ENCODE data around the gene RBM39. TPM values are rescaled to one million over a fixed set of nuclear protein-coding genes. Genes with fewer than 3 reads are reported as not detected.

Gene RBM39
- total and polyA plus RNA-seq, 9 of the 15 experiments (the other 6 are each of a cell fraction or from before 2014, with no cell fraction given): 143 to 319 (median 228) TPM

GRCh38 chr20:35771689-35772562, 29.9 kb upstream of the RBM39 start, which contains the start of gene PHF20 (continued):
- TF ChIP-seq, protein P1, sequence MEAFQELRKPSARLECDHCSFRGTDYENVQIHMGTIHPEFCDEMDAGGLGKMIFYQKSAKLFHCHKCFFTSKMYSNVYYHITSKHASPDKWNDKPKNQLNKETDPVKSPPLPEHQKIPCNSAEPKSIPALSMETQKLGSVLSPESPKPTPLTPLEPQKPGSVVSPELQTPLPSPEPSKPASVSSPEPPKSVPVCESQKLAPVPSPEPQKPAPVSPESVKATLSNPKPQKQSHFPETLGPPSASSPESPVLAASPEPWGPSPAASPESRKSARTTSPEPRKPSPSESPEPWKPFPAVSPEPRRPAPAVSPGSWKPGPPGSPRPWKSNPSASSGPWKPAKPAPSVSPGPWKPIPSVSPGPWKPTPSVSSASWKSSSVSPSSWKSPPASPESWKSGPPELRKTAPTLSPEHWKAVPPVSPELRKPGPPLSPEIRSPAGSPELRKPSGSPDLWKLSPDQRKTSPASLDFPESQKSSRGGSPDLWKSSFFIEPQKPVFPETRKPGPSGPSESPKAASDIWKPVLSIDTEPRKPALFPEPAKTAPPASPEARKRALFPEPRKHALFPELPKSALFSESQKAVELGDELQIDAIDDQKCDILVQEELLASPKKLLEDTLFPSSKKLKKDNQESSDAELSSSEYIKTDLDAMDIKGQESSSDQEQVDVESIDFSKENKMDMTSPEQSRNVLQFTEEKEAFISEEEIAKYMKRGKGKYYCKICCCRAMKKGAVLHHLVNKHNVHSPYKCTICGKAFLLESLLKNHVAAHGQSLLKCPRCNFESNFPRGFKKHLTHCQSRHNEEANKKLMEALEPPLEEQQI (IDR thresholded peaks at IDR 0.05): no peak
- TF ChIP-seq E2F4 (CRISPR knock-in tag; IDR thresholded peaks at IDR 0.05; ENCODE audit: low read depth): peak; percentile 81; the same call in 1 of the 2 replicates
- TF ChIP-seq KDM1A (IDR thresholded peaks at IDR 0.05): peak in 1 of 2 experiments; percentile 29; a peak in 1 of 4 replicates
- no peak for TF ChIP-seq MIER1 (IDR thresholded peaks at IDR 0.05; ENCODE audit: low read depth)
- TF ChIP-seq, protein P2, sequence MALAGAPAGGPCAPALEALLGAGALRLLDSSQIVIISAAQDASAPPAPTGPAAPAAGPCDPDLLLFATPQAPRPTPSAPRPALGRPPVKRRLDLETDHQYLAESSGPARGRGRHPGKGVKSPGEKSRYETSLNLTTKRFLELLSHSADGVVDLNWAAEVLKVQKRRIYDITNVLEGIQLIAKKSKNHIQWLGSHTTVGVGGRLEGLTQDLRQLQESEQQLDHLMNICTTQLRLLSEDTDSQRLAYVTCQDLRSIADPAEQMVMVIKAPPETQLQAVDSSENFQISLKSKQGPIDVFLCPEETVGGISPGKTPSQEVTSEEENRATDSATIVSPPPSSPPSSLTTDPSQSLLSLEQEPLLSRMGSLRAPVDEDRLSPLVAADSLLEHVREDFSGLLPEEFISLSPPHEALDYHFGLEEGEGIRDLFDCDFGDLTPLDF (CRISPR knock-in tag; IDR thresholded peaks at IDR 0.05): peak; percentile 71; the same call in 1 of the 2 replicates
- no peak for TF ChIP-seq HDAC6 (IDR thresholded peaks at IDR 0.05; ENCODE audit: low read depth, low read length)
- peak; percentile 79; the same call in 1 of the 2 replicates for TF ChIP-seq PHF8 (IDR thresholded peaks at IDR 0.05; ENCODE audit: borderline replicate concordance, low read length)
- peak; percentile 100 for TF ChIP-seq RBM25 (IDR thresholded peaks at IDR 0.05; ENCODE audit: low read depth, low read length, severe bottlenecking)
- TF ChIP-seq HNRNPLL (IDR thresholded peaks at IDR 0.05; ENCODE audit: low read depth, low read length, poor library complexity, severe bottlenecking): no peak
- no peak for TF ChIP-seq ZNF239 (CRISPR knock-in tag; IDR thresholded peaks at IDR 0.05)
- TF ChIP-seq, protein P3, sequence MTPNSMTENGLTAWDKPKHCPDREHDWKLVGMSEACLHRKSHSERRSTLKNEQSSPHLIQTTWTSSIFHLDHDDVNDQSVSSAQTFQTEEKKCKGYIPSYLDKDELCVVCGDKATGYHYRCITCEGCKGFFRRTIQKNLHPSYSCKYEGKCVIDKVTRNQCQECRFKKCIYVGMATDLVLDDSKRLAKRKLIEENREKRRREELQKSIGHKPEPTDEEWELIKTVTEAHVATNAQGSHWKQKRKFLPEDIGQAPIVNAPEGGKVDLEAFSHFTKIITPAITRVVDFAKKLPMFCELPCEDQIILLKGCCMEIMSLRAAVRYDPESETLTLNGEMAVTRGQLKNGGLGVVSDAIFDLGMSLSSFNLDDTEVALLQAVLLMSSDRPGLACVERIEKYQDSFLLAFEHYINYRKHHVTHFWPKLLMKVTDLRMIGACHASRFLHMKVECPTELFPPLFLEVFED (CRISPR knock-in tag; conservative IDR thresholded peaks at IDR 0.05): no peak
- no peak for TF ChIP-seq SMAD3 (CRISPR knock-in tag; conservative IDR thresholded peaks at IDR 0.05)
- TF ChIP-seq, protein P4, sequence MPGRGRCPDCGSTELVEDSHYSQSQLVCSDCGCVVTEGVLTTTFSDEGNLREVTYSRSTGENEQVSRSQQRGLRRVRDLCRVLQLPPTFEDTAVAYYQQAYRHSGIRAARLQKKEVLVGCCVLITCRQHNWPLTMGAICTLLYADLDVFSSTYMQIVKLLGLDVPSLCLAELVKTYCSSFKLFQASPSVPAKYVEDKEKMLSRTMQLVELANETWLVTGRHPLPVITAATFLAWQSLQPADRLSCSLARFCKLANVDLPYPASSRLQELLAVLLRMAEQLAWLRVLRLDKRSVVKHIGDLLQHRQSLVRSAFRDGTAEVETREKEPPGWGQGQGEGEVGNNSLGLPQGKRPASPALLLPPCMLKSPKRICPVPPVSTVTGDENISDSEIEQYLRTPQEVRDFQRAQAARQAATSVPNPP (IDR thresholded peaks at IDR 0.05; ENCODE audit: borderline replicate concordance, insufficient read depth, insufficient read length): no peak
- TF ChIP-seq FOXA3 (CRISPR knock-in tag; conservative IDR thresholded peaks at IDR 0.05 in 1 of 2, IDR thresholded peaks at IDR 0.05 in 1 of 2): peak in 1 of 2 experiments; percentile 60; a peak in 1 of 4 replicates
- no peak for TF ChIP-seq KAT2B (IDR thresholded peaks at IDR 0.05; ENCODE audit: low read depth, low read length)
- no peak for TF ChIP-seq ELF2 (CRISPR knock-in tag; IDR thresholded peaks at IDR 0.05)
- TF ChIP-seq PYGO2 (tag; IDR thresholded peaks at IDR 0.05): no peak
- peak; percentile 79 for TF ChIP-seq BHLHE40 (IDR thresholded peaks at IDR 0.05; ENCODE audit: low read length)
